ENCODE results near the gene JAKMIP2.

DNA sequence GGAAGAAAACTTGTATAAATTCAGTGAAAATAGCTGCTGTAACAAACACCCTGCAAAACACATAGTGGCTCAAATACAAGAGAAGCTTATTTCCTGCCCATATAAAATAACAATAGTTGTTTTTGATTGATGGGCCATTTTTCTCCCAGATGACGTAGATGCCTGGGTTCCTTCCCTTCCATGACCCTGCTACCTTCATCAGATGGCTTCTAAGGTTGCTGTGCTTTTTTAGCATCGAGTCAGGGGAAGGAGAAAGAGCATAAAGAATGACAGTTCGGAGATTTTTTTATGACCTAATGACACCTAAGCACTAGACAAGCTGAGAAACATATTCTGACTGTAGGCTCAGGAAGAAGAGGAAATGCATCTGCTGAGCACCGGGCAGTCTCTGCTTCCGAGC, 238.0 kb downstream of the JAKMIP2 start:
- no peak for TF ChIP-seq EZH2phosphoT487 (IDR thresholded peaks at IDR 0.05; ENCODE audit: insufficient read depth, low read depth)
- no peak for TF ChIP-seq EZH2 (IDR thresholded peaks at IDR 0.05; ENCODE audit: insufficient read depth, poor library complexity, severe bottlenecking)

Measured in GM23248 (cell line).